ENCODE measurements around the gene MYL12B.
"Not testable (repeated sequence)": the region's sequence is repeated elsewhere in the genome, so short reads cannot be mapped to it uniquely, and the experiment has no call there.

Gene MYL12B

GRCh38 chr18:3263132-3263700 is 1.3 kb downstream of the MYL12B start:
- no peak for DNase-seq

GRCh38 chr18:3264362-3264761 is 2.4 kb downstream of the MYL12B start:
- DNase-seq: no peak

- DNase-seq: no peak
Measured at GRCh38 chr18:3265564-3266033, 3.7 kb downstream of the MYL12B start.

GRCh38 chr18:3266062-3266608 is 4.2 kb downstream of the MYL12B start:
- no peak for DNase-seq

GRCh38 chr18:3268306-3268705 is 6.4 kb downstream of the MYL12B start:
- DNase-seq: no peak

GRCh38 chr18:3269241-3269913 is 7.4 kb downstream of the MYL12B start:
- no peak for DNase-seq

- DNase-seq: no peak
Measured at GRCh38 chr18:3269914-3270299, 8.0 kb downstream of the MYL12B start.

GRCh38 chr18:3273042-3273441 is 11.1 kb downstream of the MYL12B start:
- no peak for DNase-seq

- DNase-seq: not testable (repeated sequence)
Measured at GRCh38 chr18:3277643-3278213, 15.8 kb downstream of the MYL12B start.

- no peak for DNase-seq
Measured at GRCh38 chr18:3279201-3280185, 17.6 kb downstream of the MYL12B start.

- DNase-seq: peak; percentile 33
Measured at GRCh38 chr18:3281456-3282400, 19.8 kb downstream of the MYL12B start.

GRCh38 chr18:3283253-3283863 is 21.4 kb downstream of the MYL12B start:
- no peak for DNase-seq

- no peak for DNase-seq
Measured at GRCh38 chr18:3283908-3284307, 22.0 kb downstream of the MYL12B start.

- DNase-seq: no peak
Measured at GRCh38 chr18:3284501-3284900, 22.6 kb downstream of the MYL12B start.

GRCh38 chr18:3286159-3286558 is 24.2 kb downstream of the MYL12B start:
- DNase-seq: no peak

GRCh38 chr18:3293196-3293951 is 31.4 kb downstream of the MYL12B start:
- DNase-seq: no peak

- DNase-seq: no peak
Measured at GRCh38 chr18:3294435-3295080, 32.6 kb downstream of the MYL12B start.

- peak; percentile 90 for DNase-seq
Measured at GRCh38 chr18:3297025-3297984, 35.4 kb downstream of the MYL12B start.

GRCh38 chr18:3304832-3305231 is 42.9 kb downstream of the MYL12B start:
- DNase-seq: no peak
